Activated T-helper 1 cell treated with anti-CD3 and anti-CD28 coated beads, Interleukin-12 subunit alpha, Interleukin-12 subunit beta, Interleukin-2, Interleukin-4 antibody, amounts not matched to agents 30 ng/mL and 10 ng/mL and 1 ng/mL, durations not matched to agents 14 hours and 24 hours and 36 hours (primary cell): ENCODE data around the gene NACC2. TPM values are rescaled to one million over a fixed set of nuclear protein-coding genes. Genes with fewer than 3 reads are reported as not detected.

Experiments
- DNase-seq: peaks from one replicate; pipeline ENCODE4 v3.0.0; 2021; ENCODE audit warnings: low spot score
- H3K27ac Mint-ChIP-seq: one replicate; pipeline ENCODE4 v1.8.0; 2021; ENCODE audit warnings: mild to moderate bottlenecking, mixed read lengths
- H3K27me3 Mint-ChIP-seq: one replicate; pipeline ENCODE4 v1.8.0; 2022; ENCODE audit warnings: mild to moderate bottlenecking, moderate library complexity, mixed read lengths; ENCODE audit not compliant: insufficient read depth
- H3K36me3 Mint-ChIP-seq: one replicate; pipeline ENCODE4 v1.8.0; 2021; ENCODE audit warnings: low read depth, mixed read lengths
- H3K4me1 Mint-ChIP-seq: one replicate; pipeline ENCODE4 v1.8.0; 2021; ENCODE audit warnings: low read depth, mixed read lengths
- H3K4me3 Mint-ChIP-seq: one replicate; pipeline ENCODE4 v1.8.0; 2021; ENCODE audit warnings: mild to moderate bottlenecking, moderate library complexity, mixed read lengths
- H3K9me3 Mint-ChIP-seq: one replicate; pipeline ENCODE4 v1.8.0; 2021; ENCODE audit warnings: mixed read lengths
- intact Hi-C: fragments of 100-400 bp; cut with micrococcal nuclease; formaldehyde crosslinking; loops from one replicate; pipeline ENCODE4 v1.15.1; 2024
- total RNA-seq: library from RNA; stranded (reverse); gene quantifications from 2 replicates; pipeline ENCODE4 v1.2.3, GENCODE V29; 2022

The NACC2 gene
- total RNA-seq, 1 donor from 2014 or later: 3.7 TPM

- Mint-ChIP-seq H3K4me1 (peaks cover 27% of the 10 kb centered on the region), H3K4me3 (no peak overlapping the region), H3K36me3 (peaks cover 7% of the 10 kb centered on the region), H3K27ac (no peak overlapping the region), H3K9me3 (no peaks in the 10 kb centered on the region), H3K27me3 (no peaks in the 10 kb centered on the region)
- DNase-seq: no peak
- intact Hi-C loops: loop anchor here (10.0 kb wide), 1 partner anchor 610 kb away; the partner anchor contains the start of gene MRPS2
These were observed 20.1 kb upstream of the NACC2 start for GRCh38 chr9:136115206-136115605.

GRCh38 chr9:136114610-136115009, 19.5 kb upstream of the NACC2 start:
- DNase-seq: no peak
- intact Hi-C loops: loop anchor here (10.0 kb wide), 1 partner anchor 610 kb away; the partner anchor contains the start of gene MRPS2
- H3K36me3 Mint-ChIP-seq: peaks cover 7% of the 10 kb centered on the region
- H3K4me1 Mint-ChIP-seq: peaks cover 31% of the 10 kb centered on the region
- no peak overlapping the region for H3K27ac Mint-ChIP-seq
- peak overlapping the region; percentile 26 for H3K4me3 Mint-ChIP-seq
- no peaks in the 10 kb centered on the region for H3K9me3 Mint-ChIP-seq
- no peaks in the 10 kb centered on the region for H3K27me3 Mint-ChIP-seq

GRCh38 chr9:136112541-136112940, 17.5 kb upstream of the NACC2 start:
- H3K4me3 Mint-ChIP-seq: no peak overlapping the region
- DNase-seq: no peak
- H3K27ac Mint-ChIP-seq: peak overlapping the region; percentile 93
- intact Hi-C loops: loop anchor here (10.0 kb wide), 1 partner anchor 608 kb away; the partner anchor contains the start of gene MRPS2
- peaks cover 33% of the 10 kb centered on the region for H3K4me1 Mint-ChIP-seq
- no peaks in the 10 kb centered on the region for H3K9me3 Mint-ChIP-seq
- peaks cover 7% of the 10 kb centered on the region for H3K36me3 Mint-ChIP-seq
- H3K27me3 Mint-ChIP-seq: no peaks in the 10 kb centered on the region

GRCh38 chr9:136111910-136112309, 16.8 kb upstream of the NACC2 start:
- peaks cover 7% of the 10 kb centered on the region for H3K36me3 Mint-ChIP-seq
- no peak for DNase-seq
- peaks cover 39% of the 10 kb centered on the region for H3K4me1 Mint-ChIP-seq
- H3K27me3 Mint-ChIP-seq: no peaks in the 10 kb centered on the region
- intact Hi-C loops: loop anchor here (10.0 kb wide), 1 partner anchor 607 kb away; the partner anchor contains the start of gene MRPS2
- H3K27ac Mint-ChIP-seq: peak overlapping the region; percentile 82
- no peaks in the 10 kb centered on the region for H3K9me3 Mint-ChIP-seq
- peak overlapping the region; percentile 57 for H3K4me3 Mint-ChIP-seq

- peaks cover 39% of the 10 kb centered on the region for H3K4me1 Mint-ChIP-seq
- H3K27me3 Mint-ChIP-seq: no peaks in the 10 kb centered on the region
- H3K4me3 Mint-ChIP-seq: peak overlapping the region; percentile 57
- H3K27ac Mint-ChIP-seq: peak overlapping the region; percentile 61
- no peaks in the 10 kb centered on the region for H3K9me3 Mint-ChIP-seq
- intact Hi-C loops: loop anchor here (10.0 kb wide), 1 partner anchor 606 kb away; the partner anchor contains the start of gene MRPS2
- DNase-seq: no peak
- peaks cover 7% of the 10 kb centered on the region for H3K36me3 Mint-ChIP-seq
These were observed 16.1 kb upstream of the NACC2 start for GRCh38 chr9:136111190-136111589.

GRCh38 chr9:136110082-136111061, 15.3 kb upstream of the NACC2 start:
- no peak for DNase-seq
- intact Hi-C loops: loop anchor here (10.0 kb wide), 1 partner anchor 606 kb away; the partner anchor contains the start of gene MRPS2
- H3K27me3 Mint-ChIP-seq: no peaks in the 10 kb centered on the region
- H3K27ac Mint-ChIP-seq: peak overlapping the region; percentile 84
- no peaks in the 10 kb centered on the region for H3K9me3 Mint-ChIP-seq
- peak overlapping the region; percentile 85 for H3K4me3 Mint-ChIP-seq
- H3K36me3 Mint-ChIP-seq: peaks cover 7% of the 10 kb centered on the region
- peaks cover 44% of the 10 kb centered on the region for H3K4me1 Mint-ChIP-seq

GRCh38 chr9:136109351-136110081, 14.4 kb upstream of the NACC2 start:
- intact Hi-C loops: loop anchor here (1.0 to 10.0 kb wide), 4 partner anchors 9 to 605 kb away; partner anchors contain the start of genes CAMSAP1, MRPS2, NACC2 and TMEM250
- H3K36me3 Mint-ChIP-seq: peaks cover 4% of the 10 kb centered on the region
- peak overlapping the region; percentile 85 for H3K4me3 Mint-ChIP-seq
- H3K27me3 Mint-ChIP-seq: peaks cover 3% of the 10 kb centered on the region
- H3K27ac Mint-ChIP-seq: peak overlapping the region; percentile 84
- no peaks in the 10 kb centered on the region for H3K9me3 Mint-ChIP-seq
- peaks cover 39% of the 10 kb centered on the region for H3K4me1 Mint-ChIP-seq
- peak; percentile 90 for DNase-seq

- Mint-ChIP-seq H3K27ac (no peak overlapping the region), H3K9me3 (no peaks in the 10 kb centered on the region), H3K36me3 (peaks cover 4% of the 10 kb centered on the region), H3K27me3 (peaks cover 3% of the 10 kb centered on the region), H3K4me1 (peaks cover 35% of the 10 kb centered on the region), H3K4me3 (peak overlapping the region; percentile 62)
- intact Hi-C loops: loop anchor here (1.0 to 2.0 kb wide), 3 partner anchors 10 to 202 kb away; partner anchors contain the start of genes CAMSAP1, NACC2 and TMEM250
- DNase-seq: no peak
These were observed 13.7 kb upstream of the NACC2 start for GRCh38 chr9:136108648-136109266.

GRCh38 chr9:136107953-136108647, 13.0 kb upstream of the NACC2 start:
- DNase-seq: no peak
- intact Hi-C loops: loop anchor here (2.0 kb wide), 2 partner anchors 13 to 201 kb away; partner anchors contain the start of genes CAMSAP1 and NACC2
- peaks cover 29% of the 10 kb centered on the region for H3K4me1 Mint-ChIP-seq
- H3K9me3 Mint-ChIP-seq: no peaks in the 10 kb centered on the region
- no peak overlapping the region for H3K27ac Mint-ChIP-seq
- H3K36me3 Mint-ChIP-seq: no peaks in the 10 kb centered on the region
- H3K27me3 Mint-ChIP-seq: peaks cover 3% of the 10 kb centered on the region
- peak overlapping the region; percentile 62 for H3K4me3 Mint-ChIP-seq

- Mint-ChIP-seq H3K27ac (peak overlapping the region; percentile 63), H3K27me3 (peaks cover 3% of the 10 kb centered on the region), H3K4me3 (peak overlapping the region; percentile 42), H3K9me3 (no peaks in the 10 kb centered on the region), H3K4me1 (peaks cover 27% of the 10 kb centered on the region), H3K36me3 (no peaks in the 10 kb centered on the region)
- intact Hi-C loops: no loop called here
- peak; percentile 28 for DNase-seq
These were observed 12.3 kb upstream of the NACC2 start for GRCh38 chr9:136107155-136107952.

GRCh38 chr9:136105398-136106135, 10.5 kb upstream of the NACC2 start:
- Mint-ChIP-seq H3K9me3 (no peaks in the 10 kb centered on the region), H3K4me3 (no peak overlapping the region), H3K36me3 (no peaks in the 10 kb centered on the region), H3K27ac (no peak overlapping the region), H3K27me3 (peaks cover 3% of the 10 kb centered on the region), H3K4me1 (peaks cover 21% of the 10 kb centered on the region)
- intact Hi-C loops: no loop called here
- no peak for DNase-seq
